VCaP (cell line): Measurements from ENCODE around the gene CYB561.

Experiments used
- H3K27ac ChIP-seq: fragments of 450-650 bp; 2 replicates; pipeline ENCODE4 v1.5.1; 2017
- TF ChIP-seq, protein P1 (sequence below): fragments of 450-650 bp; conservative IDR thresholded peaks from 2 replicates; pipeline ENCODE4 v1.5.1; 2017; ENCODE audit warnings: mild to moderate bottlenecking, moderate library complexity

Gene CYB561

DNA sequence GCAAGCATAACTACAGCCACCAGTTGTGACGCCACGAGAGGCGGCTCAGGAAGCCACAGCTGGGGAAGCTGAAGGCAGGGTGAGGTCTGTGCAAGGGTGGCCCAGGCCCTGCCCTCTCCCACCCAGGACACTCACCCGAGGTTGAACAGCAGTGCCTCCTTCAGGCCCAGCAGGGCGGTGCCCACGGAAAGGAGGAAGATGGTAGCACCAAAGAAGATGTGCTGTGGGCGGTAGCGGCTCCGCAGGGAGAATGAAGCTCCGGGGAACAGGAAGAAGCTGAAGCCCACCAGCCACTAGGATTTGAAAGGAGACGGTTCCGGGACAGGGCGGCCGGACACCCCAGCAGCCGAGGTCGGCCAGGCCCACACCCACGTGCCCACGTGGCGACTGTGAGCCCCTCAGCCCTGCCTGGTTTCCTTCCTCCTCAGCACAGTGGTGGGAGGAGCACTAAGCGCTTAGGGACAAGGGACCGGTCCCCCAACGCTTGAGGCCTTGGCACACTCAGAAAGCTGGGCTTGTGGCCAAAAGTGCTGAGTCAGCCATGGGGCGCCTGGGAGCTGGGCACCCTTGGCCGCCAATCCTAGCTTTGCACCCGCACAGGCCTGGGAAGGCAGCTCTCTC lies 11.0 kb downstream of the CYB561 start:
- H3K27ac ChIP-seq: peak overlapping the region; percentile 88
- TF ChIP-seq, protein P1, sequence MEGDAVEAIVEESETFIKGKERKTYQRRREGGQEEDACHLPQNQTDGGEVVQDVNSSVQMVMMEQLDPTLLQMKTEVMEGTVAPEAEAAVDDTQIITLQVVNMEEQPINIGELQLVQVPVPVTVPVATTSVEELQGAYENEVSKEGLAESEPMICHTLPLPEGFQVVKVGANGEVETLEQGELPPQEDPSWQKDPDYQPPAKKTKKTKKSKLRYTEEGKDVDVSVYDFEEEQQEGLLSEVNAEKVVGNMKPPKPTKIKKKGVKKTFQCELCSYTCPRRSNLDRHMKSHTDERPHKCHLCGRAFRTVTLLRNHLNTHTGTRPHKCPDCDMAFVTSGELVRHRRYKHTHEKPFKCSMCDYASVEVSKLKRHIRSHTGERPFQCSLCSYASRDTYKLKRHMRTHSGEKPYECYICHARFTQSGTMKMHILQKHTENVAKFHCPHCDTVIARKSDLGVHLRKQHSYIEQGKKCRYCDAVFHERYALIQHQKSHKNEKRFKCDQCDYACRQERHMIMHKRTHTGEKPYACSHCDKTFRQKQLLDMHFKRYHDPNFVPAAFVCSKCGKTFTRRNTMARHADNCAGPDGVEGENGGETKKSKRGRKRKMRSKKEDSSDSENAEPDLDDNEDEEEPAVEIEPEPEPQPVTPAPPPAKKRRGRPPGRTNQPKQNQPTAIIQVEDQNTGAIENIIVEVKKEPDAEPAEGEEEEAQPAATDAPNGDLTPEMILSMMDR: no peak

DNA sequence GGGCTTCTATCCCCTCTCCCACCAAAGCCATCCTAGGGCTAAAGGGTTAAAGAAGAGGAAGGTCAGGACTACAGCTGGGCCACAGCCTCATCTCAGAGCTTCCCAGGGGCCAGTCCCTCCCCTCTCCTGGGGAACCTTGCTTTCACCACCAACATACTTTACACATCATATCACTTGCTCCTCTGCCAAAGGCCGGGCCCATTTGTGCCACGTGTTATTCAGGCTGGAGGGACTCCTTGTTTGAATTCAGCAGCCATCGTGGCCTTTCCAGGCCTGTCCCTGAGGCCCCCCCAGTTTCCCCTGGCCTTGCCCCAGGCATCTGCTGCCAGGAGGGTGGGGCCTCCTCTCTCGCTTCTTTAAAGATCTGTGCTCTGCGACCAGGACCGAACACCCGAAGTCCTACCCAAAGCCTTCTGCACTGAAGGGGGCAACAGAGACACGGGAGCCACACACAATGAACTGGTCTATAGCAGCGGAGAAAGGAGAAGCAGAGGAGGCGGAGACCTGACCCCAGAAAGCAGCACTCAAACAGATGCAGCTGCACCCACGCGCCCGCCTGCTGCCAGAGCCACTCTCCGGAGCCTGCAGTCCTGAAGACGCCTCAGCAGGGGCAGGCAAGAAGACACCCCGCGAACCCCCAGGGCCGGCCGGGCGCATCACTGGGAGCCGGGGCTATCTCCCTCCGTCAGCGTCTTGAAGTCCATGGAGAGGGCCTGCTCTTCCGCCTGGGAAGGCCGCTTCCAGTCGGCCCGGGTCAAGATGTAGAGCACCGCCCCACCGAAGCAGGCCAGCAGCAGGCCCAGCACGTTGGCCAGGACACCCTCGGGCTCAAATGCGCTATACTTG lies 12.1 kb downstream of the CYB561 start:
- TF ChIP-seq, protein P1: no peak
- peak overlapping the region; percentile 88 for H3K27ac ChIP-seq

DNA sequence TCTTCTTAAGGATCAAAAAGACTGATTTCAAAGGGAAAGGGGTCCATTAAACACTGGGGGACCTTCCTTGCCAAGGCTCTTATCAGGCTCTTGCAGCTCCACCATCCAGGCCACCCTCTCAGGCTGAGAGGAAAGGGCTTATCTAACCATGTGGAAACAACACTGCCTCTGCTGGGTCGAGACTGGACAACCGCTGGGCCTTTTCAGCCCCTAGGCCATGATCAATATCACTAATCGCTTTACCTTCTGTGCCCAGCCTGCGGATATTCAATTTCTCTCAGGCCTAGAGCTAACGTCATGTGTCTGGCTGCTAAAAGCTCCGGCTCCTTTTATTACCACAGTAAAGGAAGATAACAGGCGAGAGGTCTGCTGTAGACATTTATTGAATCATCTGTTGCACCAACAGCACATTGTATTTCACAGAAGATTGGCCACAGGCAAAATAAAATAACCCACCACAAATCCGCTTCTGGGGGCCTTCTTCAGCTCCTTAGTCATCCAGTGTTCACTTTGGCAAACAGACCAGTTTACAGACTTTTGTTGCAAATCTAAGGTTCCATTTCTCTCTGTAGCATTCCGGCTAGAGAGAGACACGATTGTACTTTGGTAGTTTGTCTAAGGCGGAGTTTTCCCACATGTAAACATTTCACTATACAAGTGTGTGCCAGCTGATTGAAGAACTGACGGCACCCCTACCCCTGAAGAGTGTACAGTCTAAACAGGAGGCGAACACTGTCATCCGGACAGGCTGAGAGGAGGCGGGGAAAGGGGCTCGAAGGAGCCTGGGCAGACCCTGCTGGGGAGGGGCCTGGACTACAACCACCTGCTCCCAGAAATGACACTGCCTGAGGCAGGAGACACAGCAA lies 13.9 kb downstream of the CYB561 start:
- TF ChIP-seq, protein P1: no peak
- peak overlapping the region; percentile 88 for H3K27ac ChIP-seq

DNA sequence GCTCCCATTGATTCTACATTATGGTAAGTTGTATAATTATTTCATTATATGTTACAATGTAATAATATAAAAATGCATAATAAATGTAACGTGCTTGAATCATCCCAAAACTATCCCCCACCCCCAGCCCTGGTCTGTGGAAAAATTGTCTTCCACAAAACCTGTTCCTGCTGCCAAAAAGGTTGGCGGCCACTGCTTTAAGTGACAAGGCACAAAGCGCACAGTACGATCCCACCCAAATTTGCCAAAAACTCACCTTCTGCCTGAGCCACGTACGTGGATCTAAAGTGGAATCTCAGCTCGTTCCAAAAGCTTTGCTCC lies 14.5 kb downstream of the CYB561 start:
- peak overlapping the region; percentile 88 for H3K27ac ChIP-seq
- TF ChIP-seq, protein P1: no peak

DNA sequence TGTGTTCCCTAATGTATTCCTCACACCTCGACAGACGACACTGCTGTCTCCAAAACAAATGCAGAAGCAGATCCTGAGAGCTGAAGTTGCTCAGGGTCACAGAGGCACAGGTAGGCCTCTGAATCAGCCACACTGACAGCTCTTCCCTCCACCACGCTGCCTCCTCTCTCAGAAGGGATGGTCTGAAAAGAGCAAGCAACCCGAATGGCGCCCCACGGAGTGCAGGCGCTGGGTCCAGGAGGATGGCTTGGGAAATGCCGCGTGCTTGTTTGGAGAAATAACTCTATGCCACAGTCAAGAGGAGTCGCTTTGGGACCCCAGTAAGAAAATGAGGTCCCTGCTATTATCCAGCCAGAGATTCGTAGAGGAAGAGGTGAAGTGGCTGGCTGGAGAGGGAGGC lies 15.9 kb downstream of the CYB561 start:
- H3K27ac ChIP-seq: peak overlapping the region; percentile 88
- TF ChIP-seq, protein P1: no peak

DNA sequence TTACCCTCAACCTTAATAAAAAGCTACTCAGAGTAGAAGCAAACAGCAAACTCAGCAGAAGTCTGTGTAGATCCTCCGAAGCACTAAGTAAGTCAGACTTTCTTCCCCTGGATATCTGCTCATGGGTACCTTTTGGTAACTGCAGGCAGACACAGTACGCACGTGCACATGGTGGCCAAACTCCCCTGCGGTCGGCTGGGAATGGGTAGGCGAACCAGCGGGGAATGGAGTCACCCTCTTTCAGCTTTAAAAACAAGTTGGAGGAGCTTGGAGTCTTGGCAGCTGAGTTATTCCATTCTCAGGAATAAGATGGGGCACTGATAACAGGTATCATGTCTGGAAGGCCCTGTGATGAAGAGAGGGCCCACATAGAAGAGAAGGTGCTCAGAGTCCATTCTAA lies 16.3 kb downstream of the CYB561 start:
- H3K27ac ChIP-seq: peak overlapping the region; percentile 88
- TF ChIP-seq, protein P1: no peak

DNA sequence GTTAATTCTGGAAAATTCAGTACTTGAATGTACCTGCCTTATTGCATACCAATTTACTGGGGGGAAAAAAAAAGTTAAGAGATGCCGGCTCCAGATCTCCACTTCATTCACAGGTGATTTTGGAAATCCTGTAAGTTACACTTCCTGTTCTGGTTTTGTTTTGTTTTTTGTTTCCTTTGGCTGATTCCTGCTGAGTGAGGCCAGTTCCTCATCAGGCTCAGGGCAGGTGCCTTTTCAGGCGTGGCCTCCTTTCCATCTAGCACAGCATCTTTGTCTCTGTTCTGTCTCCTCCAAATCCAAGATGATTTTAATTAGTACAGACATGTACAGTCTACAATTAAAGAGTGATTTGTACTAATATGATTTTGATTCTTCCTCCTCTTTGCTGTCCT lies 19.2 kb downstream of the CYB561 start:
- peak overlapping the region; percentile 88 for H3K27ac ChIP-seq
- TF ChIP-seq, protein P1: no peak
